Measurements from ENCODE around the gene PITPNM2. TPM values are rescaled to one million over a fixed set of nuclear protein-coding genes. Genes with fewer than 3 reads are reported as not detected.

PITPNM2 gene
- polyA plus RNA-seq, 1 of the 3 experiments (the other 2 are of a cell fraction), result 3.7 TPM

- no peak for TF ChIP-seq NFIC (IDR thresholded peaks at IDR 0.05; ENCODE audit: borderline replicate concordance)
- no peak for TF ChIP-seq TEAD4 (IDR thresholded peaks at IDR 0.05; ENCODE audit: borderline replicate concordance, insufficient read depth)
- TF ChIP-seq USF2 (IDR thresholded peaks at IDR 0.05; ENCODE audit: borderline replicate concordance, low read depth, low read length), result no peak
- TF ChIP-seq RXRA (IDR thresholded peaks at IDR 0.05; ENCODE audit: borderline replicate concordance, low read depth), result no peak
- TF ChIP-seq SMC3 (IDR thresholded peaks at IDR 0.05; ENCODE audit: low read depth, low read length), result no peak
- TF ChIP-seq TAF1 (IDR thresholded peaks at IDR 0.05; ENCODE audit: borderline replicate concordance, low read depth, low read length), result no peak
- no peak for TF ChIP-seq CTCF (IDR thresholded peaks at IDR 0.05)
- TF ChIP-seq USF1 (IDR thresholded peaks at IDR 0.05; ENCODE audit: borderline replicate concordance, low read depth), result no peak
- no peak for TF ChIP-seq MEF2A (IDR thresholded peaks at IDR 0.05; ENCODE audit: borderline replicate concordance, low read depth)
- TF ChIP-seq GABPA (IDR thresholded peaks at IDR 0.05; ENCODE audit: low read depth), result no peak
- TF ChIP-seq GATA2 (CRISPR knock-in tag; IDR thresholded peaks at IDR 0.05), result no peak
- TF ChIP-seq ELF1 (IDR thresholded peaks at IDR 0.05), result no peak
- TF ChIP-seq REST (IDR thresholded peaks at IDR 0.05; ENCODE audit: low read depth, low read length), result no peak
- TF ChIP-seq EZH2phosphoT487 (IDR thresholded peaks at IDR 0.05; ENCODE audit: borderline replicate concordance, low read depth), result no peak
- no peak for TF ChIP-seq EP300 (IDR thresholded peaks at IDR 0.05; ENCODE audit: borderline replicate concordance in 1 of 2, low read depth in 1 of 2, low read length in 1 of 2)
- no peaks in the 10 kb centered on the region for H3F3A ChIP-seq (replicated peaks; ENCODE audit: insufficient read depth)
- ChIA-PET POLR2A (no interaction called here), CTCF (interaction anchor here (1.0 kb wide), 1 partner anchor 17 kb away, joined by 3 read pairs; no protein-coding TSS in a partner anchor)
- WGBS (ENCODE audit: low lambda C conversion rate), result 94% methylated on average over 3 of the region's 3 CpGs
- DNase-seq, result no peak
- H3K4me2 ChIP-seq, result no peak overlapping the region
- peaks cover 0 to 6% of the 10 kb centered on the region in 2 experiments; a peak in 2 of 4 replicates for H3K4me1 ChIP-seq (ENCODE audit: control insufficient read depth in 1 of 2, insufficient read depth in 2 of 2, low read depth in 1 of 2, low read length in 1 of 2)
- no peaks in the 10 kb centered on the region for H3K9me3 ChIP-seq
- no peak overlapping the region for H2AFZ ChIP-seq (ENCODE audit: low read depth)
- no peak overlapping the region for H3K4me3 ChIP-seq (ENCODE audit: low read depth in 2 of 2, low read length in 1 of 2)
- H3K36me3 ChIP-seq (replicated peaks in 1 of 2; ENCODE audit: control insufficient read depth in 1 of 2, insufficient read depth in 2 of 2, low read length in 1 of 2), result no peaks in the 10 kb centered on the region
- H3K79me2 ChIP-seq (ENCODE audit: insufficient read depth), result no peaks in the 10 kb centered on the region
- no peak overlapping the region for H3K9ac ChIP-seq
- no peaks in the 10 kb centered on the region for H3K27me3 ChIP-seq (ENCODE audit: insufficient read depth)
- H3K27ac ChIP-seq (ENCODE audit: low read depth in 2 of 2, low read length in 1 of 2), result no peak overlapping the region
- H4K20me1 ChIP-seq (ENCODE audit: insufficient read depth), result no peaks in the 10 kb centered on the region
- H3K9me2 ChIP-seq, result no peaks in the 10 kb centered on the region
These were observed 41.5 kb downstream of the PITPNM2 start for GRCh38 chr12:123109319-123109772.

Data from SK-N-SH (cell line).